Transverse colon (tissue), 4 donors: ENCODE measurements around the gene CANT1. TPM values are rescaled to one million over a fixed set of nuclear protein-coding genes. Genes with fewer than 3 reads are reported as not detected.

Source experiments
- DNase-seq: peaks from one replicate; pipeline ENCODE4 v3.0.0-alpha.2; 2019
- H3K27ac ChIP-seq, 4 donors: fragments of 200-600 bp; sonication (generic); 2 replicates each; pipeline ENCODE4 v1.5.1; 2016 to 2018; ENCODE audit warnings: inconsistent platforms in 4 of 4
- H3K27me3 ChIP-seq: fragments of 200-600 bp; sonication (generic); 2 replicates; pipeline ENCODE4 v1.5.1; 2017; ENCODE audit warnings: inconsistent platforms
- H3K36me3 ChIP-seq, 4 donors: fragments of 200-600 bp; sonication (generic); 2 replicates each; pipeline ENCODE4 v1.5.1; 2017 to 2019; ENCODE audit warnings: inconsistent platforms in 4 of 4
- H3K4me1 ChIP-seq, 4 donors: fragments of 200-600 bp; sonication (generic); 2 replicates each; pipeline ENCODE4 v1.5.1; 2017 to 2020; ENCODE audit warnings: inconsistent platforms in 4 of 4
- H3K4me3 ChIP-seq, 4 donors: fragments of 200-600 bp; sonication (generic); 1 replicate in 1 of 4; 2 replicates in 3 of 4; pipeline versions ENCODE4 v1.5.1 to v1.6.1; 2017 to 2019; ENCODE audit warnings: inconsistent platforms in 4 of 4
- H3K9me3 ChIP-seq, 2 donors: fragments of 200-600 bp; sonication (generic); 2 replicates each; pipeline ENCODE4 v1.5.1; 2017 to 2019; ENCODE audit warnings: inconsistent platforms in 2 of 2
- EP300 ChIP-seq: sonication (generic); formaldehyde crosslinking; IDR thresholded peaks from one replicate; pipeline ENCODE4 v1.6.1; 2017; ENCODE audit warnings: antibody characterized with exemption, low read depth
- POLR2A ChIP-seq: fragments of 450-650 bp; IDR thresholded peaks from one replicate; pipeline ENCODE4 v1.6.1; 2016; ENCODE audit warnings: antibody characterized with exemption, mild to moderate bottlenecking, moderate library complexity
- POLR2AphosphoS5 ChIP-seq, 3 donors: sonication (generic); formaldehyde crosslinking; IDR thresholded peaks; one replicate each; pipeline ENCODE4 v1.6.1; 2016; ENCODE audit warnings: antibody characterized with exemption in 3 of 3
- WGBS, 2 donors: methylation state at CpG; one replicate each; pipeline ENCODE4 v1.1.5; 2018; ENCODE audit warnings: low coverage in 1 of 2; 5-methylcytosine and 5-hydroxymethylcytosine counted together
- in situ Hi-C, 4 donors: fragments of 200-750 bp; cut with MboI; loops; one replicate each; pipeline versions ENCODE4 v1.15.0 to v1.15.1; 2017; ENCODE audit warnings: low sequenced_read_pairs in 3 of 4, low pct_ligation_motif_present in 1 of 4, low pct_unique_long_range_greater_than_20kb in 1 of 4
- intact Hi-C: fragments of 100-400 bp; cut with DNase I; formaldehyde crosslinking; loops from one replicate; pipeline ENCODE4 v1.15.1; 2023; ENCODE audit warnings: low total_unique reads
- total RNA-seq, 4 donors: library from RNA; depleted of rRNA; stranded (reverse); fragments of >200 nt; gene quantifications; one replicate each; pipeline ENCODE4 v1.1.0, GENCODE V29; 2016
- TF ChIP-seq, protein P1 (sequence below), 5 experiments: fragments of 200-600 bp in 3 of 5; fragments of 450-650 bp in 2 of 5; sonication (generic) in 3 of 5; IDR thresholded peaks; 1 replicate in 2 of 5; 2 replicates in 3 of 5; pipeline ENCODE4 v1.5.1; 2016 to 2017; ENCODE audit warnings: antibody characterized with exemption in 5 of 5, inconsistent platforms in 3 of 5, mild to moderate bottlenecking in 2 of 5, moderate library complexity in 1 of 5

CANT1 gene
- total RNA-seq, 4 donors from 2014 or later = 89.4 to 231 (median 138) TPM

DNA sequence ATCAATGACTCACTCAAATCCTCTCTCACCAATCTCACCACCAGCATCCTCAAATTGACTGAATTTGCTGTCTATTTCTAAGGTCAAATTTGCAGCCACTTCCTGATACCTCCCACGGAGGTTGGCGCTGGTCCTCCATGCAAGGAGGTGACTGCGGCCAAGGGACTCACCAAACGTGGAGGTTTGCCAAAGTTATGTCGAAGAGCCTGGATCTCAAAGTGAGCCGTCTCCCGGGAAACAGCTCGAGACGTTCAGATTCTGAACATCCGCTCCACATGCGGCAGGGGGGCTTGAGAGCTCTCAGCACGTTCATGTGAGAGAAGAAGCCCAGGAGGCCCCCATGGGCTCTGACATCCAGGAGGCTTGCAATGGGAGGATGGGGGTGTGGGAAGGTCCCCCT is 52.4 kb downstream of the CANT1 start:
- Histone ChIP-seq H3K9me3 (no peaks in the 10 kb centered on the region), H3K36me3 (no peaks in the 10 kb centered on the region), H3K27ac (no peak overlapping the region), H3K27me3 (no peaks in the 10 kb centered on the region), H3K4me1 (peaks cover 3 to 21% (median 8%) of the 10 kb centered on the region in 4 donors), H3K4me3 (no peak overlapping the region)
- DNase-seq = no peak
- in situ Hi-C loops = loop anchor here in 1 of 4 donors (5.0 kb wide), 1 partner anchor 95 kb away; no protein-coding TSS in a partner anchor
- TF ChIP-seq POLR2A = no peak
- no peak for TF ChIP-seq POLR2AphosphoS5 (IDR thresholded peaks at IDR 0.05)
- TF ChIP-seq, protein P1, sequence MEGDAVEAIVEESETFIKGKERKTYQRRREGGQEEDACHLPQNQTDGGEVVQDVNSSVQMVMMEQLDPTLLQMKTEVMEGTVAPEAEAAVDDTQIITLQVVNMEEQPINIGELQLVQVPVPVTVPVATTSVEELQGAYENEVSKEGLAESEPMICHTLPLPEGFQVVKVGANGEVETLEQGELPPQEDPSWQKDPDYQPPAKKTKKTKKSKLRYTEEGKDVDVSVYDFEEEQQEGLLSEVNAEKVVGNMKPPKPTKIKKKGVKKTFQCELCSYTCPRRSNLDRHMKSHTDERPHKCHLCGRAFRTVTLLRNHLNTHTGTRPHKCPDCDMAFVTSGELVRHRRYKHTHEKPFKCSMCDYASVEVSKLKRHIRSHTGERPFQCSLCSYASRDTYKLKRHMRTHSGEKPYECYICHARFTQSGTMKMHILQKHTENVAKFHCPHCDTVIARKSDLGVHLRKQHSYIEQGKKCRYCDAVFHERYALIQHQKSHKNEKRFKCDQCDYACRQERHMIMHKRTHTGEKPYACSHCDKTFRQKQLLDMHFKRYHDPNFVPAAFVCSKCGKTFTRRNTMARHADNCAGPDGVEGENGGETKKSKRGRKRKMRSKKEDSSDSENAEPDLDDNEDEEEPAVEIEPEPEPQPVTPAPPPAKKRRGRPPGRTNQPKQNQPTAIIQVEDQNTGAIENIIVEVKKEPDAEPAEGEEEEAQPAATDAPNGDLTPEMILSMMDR (IDR thresholded peaks at IDR 0.05) = no peak
- no peak for TF ChIP-seq EP300
- 73% methylated on average over 12 of the region's 12 CpGs; no CpG with 5 or more reads in 1 of the 2 donors for WGBS, 2 donors
- intact Hi-C loops = no loop called here

DNA sequence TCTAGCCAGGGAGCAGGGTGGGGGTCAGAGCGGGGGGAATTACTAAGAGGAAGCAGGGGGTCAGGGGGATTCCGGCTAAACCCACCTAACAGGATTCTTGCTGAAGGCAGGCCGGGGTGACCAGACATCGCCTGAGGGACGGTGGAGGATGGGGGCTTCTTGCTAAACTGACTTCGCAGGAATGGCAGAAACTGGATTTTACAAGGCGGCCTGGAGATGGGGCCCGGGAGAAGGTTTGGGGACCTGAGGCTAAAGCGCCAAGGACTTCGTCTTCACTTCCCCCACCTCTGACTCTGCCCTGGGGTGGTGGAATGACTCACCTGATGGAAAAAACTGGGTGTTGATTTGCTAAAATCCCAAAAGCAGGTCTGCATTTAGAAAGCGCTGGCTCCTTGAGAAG is 53.3 kb downstream of the CANT1 start:
- in situ Hi-C loops = loop anchor here in 1 of 4 donors (5.0 kb wide), 1 partner anchor 94 kb away; no protein-coding TSS in a partner anchor
- H3K9me3 ChIP-seq = no peaks in the 10 kb centered on the region
- no peak overlapping the region for H3K27ac ChIP-seq
- no peaks in the 10 kb centered on the region for H3K27me3 ChIP-seq
- no peak for TF ChIP-seq POLR2AphosphoS5 (IDR thresholded peaks at IDR 0.05)
- TF ChIP-seq, protein P1 (IDR thresholded peaks at IDR 0.05) = no peak
- TF ChIP-seq EP300 = no peak
- no peak for TF ChIP-seq POLR2A
- DNase-seq = no peak
- intact Hi-C loops = no loop called here
- peaks cover 3 to 20% (median 6%) of the 10 kb centered on the region in 4 donors for H3K4me1 ChIP-seq
- H3K4me3 ChIP-seq = no peak overlapping the region
- no peaks in the 10 kb centered on the region for H3K36me3 ChIP-seq
- WGBS, 2 donors = 44 to 86% methylated on average over 5 to 11 of the region's 11 CpGs

DNA sequence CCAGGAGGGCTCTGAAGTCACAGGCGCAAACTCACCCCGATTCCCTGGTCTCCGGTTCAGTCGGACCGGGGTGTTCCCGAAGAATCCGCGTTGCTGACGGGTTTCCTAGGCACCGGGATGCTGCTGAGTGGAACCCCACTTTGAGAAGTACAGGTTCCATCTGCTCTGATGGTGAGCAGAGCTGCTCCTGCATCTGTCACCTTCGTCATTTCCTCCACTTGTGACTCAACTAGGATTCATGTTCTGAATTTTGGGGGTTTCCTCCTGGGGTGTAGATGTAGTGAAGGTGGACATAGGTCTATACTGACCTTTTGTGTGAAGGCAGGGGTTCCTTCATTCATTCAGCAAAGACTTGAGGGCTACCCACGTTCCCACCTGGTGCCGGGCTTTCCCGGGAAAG is 54.9 kb downstream of the CANT1 start:
- DNase-seq = no peak
- Histone ChIP-seq H3K9me3 (peaks cover 0 to 8% of the 10 kb centered on the region in 2 donors), H3K36me3 (no peaks in the 10 kb centered on the region), H3K27ac (no peak overlapping the region), H3K27me3 (no peaks in the 10 kb centered on the region), H3K4me3 (no peak overlapping the region), H3K4me1 (peaks cover 0 to 14% (median 6%) of the 10 kb centered on the region in 4 donors)
- intact Hi-C loops = no loop called here
- in situ Hi-C loops = loop anchor here in 1 of 4 donors (5.0 kb wide), 1 partner anchor 92 kb away; no protein-coding TSS in a partner anchor
- no peak for TF ChIP-seq EP300
- TF ChIP-seq POLR2A = no peak
- TF ChIP-seq POLR2AphosphoS5 (IDR thresholded peaks at IDR 0.05) = no peak
- TF ChIP-seq, protein P1 (IDR thresholded peaks at IDR 0.05) = no peak
- WGBS, 2 donors = 89% methylated on average over 14 of the region's 14 CpGs; no CpG with 5 or more reads in 1 of the 2 donors

DNA sequence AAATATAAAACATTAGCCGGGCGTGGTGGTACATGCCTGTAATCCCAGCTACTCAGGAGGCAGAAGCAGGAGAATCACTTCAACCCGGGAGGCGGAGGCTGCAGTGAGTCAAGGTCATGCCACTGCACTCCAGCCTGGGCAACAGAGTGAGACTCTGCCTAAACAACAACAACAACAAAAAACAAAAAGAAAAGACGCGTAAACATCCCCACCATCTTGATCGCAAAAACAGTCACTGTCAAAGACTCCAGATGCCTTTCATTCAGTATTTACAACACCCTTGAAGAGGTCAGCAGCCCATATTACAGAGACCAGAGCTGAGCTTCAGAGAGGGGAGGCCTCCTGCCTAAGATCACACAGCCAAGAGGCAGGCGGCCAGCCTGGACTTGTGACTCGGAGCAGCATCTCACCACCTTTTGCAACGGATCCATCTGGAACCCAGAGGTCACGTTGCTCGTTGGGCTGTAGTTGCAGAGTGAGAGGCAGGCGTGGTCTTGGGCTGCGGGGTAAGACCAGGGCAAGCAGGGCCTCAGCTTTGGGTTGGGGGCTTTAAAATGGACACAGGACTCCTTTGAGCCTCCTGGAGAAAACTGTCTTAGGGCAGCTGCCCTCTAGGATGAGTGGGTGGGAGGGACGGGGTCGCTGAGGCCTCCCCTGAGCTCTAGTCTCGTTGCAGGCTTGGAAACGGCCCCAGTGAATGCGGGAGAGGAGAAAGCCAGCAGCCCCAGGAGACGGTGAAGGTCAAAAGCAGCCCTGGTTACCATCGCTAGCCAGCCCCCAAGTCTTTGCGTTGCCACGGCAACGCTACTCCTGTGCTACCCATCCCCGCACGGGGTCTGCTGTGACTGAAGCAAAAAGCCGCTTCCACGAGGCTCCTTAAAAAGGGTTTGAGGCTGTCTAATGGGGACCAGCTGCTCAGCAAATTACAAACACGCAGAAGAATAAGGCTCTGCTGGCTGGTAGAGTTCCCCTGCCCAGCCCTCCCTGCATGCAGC is 55.9 kb downstream of the CANT1 start:
- H3K36me3 ChIP-seq = no peaks in the 10 kb centered on the region
- TF ChIP-seq POLR2A = no peak
- peaks cover 0 to 8% of the 10 kb centered on the region in 2 donors for H3K9me3 ChIP-seq
- WGBS, 2 donors = 74 to 79% methylated on average over 10 to 29 of the region's 29 CpGs
- H3K27me3 ChIP-seq = no peaks in the 10 kb centered on the region
- no peak overlapping the region for H3K27ac ChIP-seq
- no peak for DNase-seq
- in situ Hi-C loops (no loop called here), intact Hi-C loops (no loop called here)
- peaks cover 0 to 14% (median 6%) of the 10 kb centered on the region in 4 donors for H3K4me1 ChIP-seq
- no peak overlapping the region for H3K4me3 ChIP-seq
